ENCODE measurements around the gene ATP10A.
"Not testable (repeated sequence)": the region's sequence is repeated elsewhere in the genome, so short reads cannot be mapped to it uniquely, and the experiment has no call there.

ATP10A gene

DNA sequence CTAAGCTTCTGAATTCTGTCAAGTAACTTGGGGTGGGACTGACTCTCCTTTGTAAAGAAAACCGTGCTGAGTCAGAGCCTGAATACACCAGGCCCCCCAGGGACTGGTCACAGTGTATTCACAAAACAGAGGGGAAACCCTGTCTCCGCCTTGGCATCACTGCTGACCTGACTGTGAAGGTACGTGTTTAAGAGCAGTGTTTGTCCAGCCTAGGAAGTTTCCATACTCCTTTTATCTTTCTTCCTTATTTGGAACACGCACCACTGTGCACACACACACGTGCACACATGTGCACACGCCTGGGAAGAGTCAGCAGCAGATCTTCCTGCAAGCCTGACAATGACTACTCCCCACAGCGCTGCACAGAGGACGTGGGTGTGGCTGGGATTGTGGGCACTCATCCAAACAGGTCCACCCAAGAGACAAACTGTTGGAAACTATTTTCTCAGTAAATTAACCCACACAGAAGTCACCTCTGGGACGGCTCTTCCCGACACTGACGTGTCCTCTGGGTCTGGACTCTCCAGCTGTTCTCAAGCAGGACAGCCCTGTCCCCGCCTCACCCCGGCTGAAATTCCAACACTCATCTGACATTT, 87.7 kb downstream of the ATP10A start:
- H3K27me3 ChIP-seq (replicated peaks; ENCODE audit: control insufficient read depth, insufficient read depth, low read length): no peaks in the 10 kb centered on the region
- H3K9ac ChIP-seq (ENCODE audit: low read length): peak overlapping the region; percentile 19
- H3K9me3 ChIP-seq (ENCODE audit: control insufficient read depth, low read length): no peaks in the 10 kb centered on the region
- peak overlapping the region; percentile 46 for H3K4me3 ChIP-seq (ENCODE audit: low read length)
- H3K4me1 ChIP-seq (ENCODE audit: control insufficient read depth, insufficient read depth, low read length): peaks cover 21% of the 10 kb centered on the region
- DNase-seq (ENCODE audit: low read depth): peak; percentile 61
- H3K36me3 ChIP-seq (ENCODE audit: control insufficient read depth, insufficient read depth, low read length, severe bottlenecking): peaks cover 2% of the 10 kb centered on the region

DNA sequence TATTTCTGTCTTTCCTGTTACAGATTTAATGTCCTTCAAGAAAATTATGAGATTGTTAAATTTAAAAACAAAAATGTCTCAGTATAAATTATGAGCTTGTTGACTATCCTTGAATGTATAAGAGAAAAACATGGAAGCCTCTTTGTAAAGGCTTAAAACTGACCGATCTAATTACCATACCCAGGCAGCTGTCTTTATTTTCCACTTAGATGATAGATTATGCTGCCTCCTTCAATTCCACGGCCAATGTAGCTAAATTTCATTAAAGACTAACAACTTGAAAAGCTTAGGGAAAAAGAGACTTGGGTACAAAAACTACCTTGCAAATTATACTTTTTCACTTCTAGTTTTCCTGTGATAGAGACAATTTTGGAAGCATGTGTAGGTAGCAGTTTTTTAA, 88.3 kb downstream of the ATP10A start:
- H3K9me3 ChIP-seq (ENCODE audit: control insufficient read depth, low read length): no peaks in the 10 kb centered on the region
- DNase-seq (ENCODE audit: low read depth): no peak

DNA sequence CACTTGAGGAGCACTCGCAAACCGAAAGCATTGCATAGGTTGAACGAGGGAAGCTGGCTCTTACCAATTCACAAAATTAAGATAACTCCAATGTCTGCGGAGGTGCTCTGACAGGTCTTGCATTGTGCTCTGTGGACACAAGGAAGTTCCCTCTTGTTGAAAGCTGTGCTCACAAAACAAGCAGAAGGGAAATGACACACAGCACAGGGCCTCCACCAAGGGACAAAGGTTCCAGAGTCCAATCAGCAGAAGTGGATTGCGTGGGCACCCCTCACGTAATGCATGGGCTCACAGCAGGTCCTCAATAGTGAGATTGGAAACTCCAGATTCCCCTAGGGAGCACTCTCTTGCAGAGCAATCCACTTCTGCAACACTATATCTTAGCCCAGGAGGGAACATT, 89.9 kb downstream of the ATP10A start:
- H3K4me3 ChIP-seq (ENCODE audit: low read length): no peak overlapping the region
- no peaks in the 10 kb centered on the region for H3K27me3 ChIP-seq (replicated peaks; ENCODE audit: control insufficient read depth, insufficient read depth, low read length)
- H3K36me3 ChIP-seq (ENCODE audit: control insufficient read depth, insufficient read depth, low read length, severe bottlenecking): no peaks in the 10 kb centered on the region
- H3K9ac ChIP-seq (ENCODE audit: low read length): no peak overlapping the region
- no peak for DNase-seq (ENCODE audit: low read depth)
- H3K9me3 ChIP-seq (ENCODE audit: control insufficient read depth, low read length): no peaks in the 10 kb centered on the region
- peaks cover 21% of the 10 kb centered on the region for H3K4me1 ChIP-seq (ENCODE audit: control insufficient read depth, insufficient read depth, low read length)

More for the DNA sequence above, 88.3 kb downstream of the ATP10A start:
- Histone ChIP-seq H3K27me3 (replicated peaks; ENCODE audit: control insufficient read depth, insufficient read depth, low read length) (no peaks in the 10 kb centered on the region), H3K4me3 (ENCODE audit: low read length) (peak overlapping the region; percentile 46), H3K36me3 (ENCODE audit: control insufficient read depth, insufficient read depth, low read length, severe bottlenecking) (no peaks in the 10 kb centered on the region), H3K4me1 (ENCODE audit: control insufficient read depth, insufficient read depth, low read length) (peaks cover 21% of the 10 kb centered on the region), H3K9ac (ENCODE audit: low read length) (peak overlapping the region; percentile 19)

DNA sequence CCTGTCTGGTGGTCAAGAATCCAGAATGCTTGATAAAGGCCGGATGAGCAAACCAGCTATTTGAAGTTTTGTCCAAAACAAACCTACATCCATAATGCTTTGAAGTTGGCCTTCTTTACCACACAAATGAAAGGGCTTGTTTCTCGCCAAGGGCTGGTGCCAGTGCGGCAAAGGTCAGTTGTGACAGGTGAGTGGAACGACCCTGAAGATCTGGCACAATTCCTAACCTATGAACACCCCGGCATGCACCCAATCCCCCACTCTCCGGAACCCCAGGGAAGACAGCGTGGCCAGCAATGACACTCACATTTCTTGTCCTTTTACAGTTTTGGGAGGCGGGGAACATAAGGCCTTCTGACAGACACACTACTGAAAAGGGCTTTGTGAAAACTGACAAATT, 90.6 kb downstream of the ATP10A start:
- no peaks in the 10 kb centered on the region for H3K9me3 ChIP-seq (ENCODE audit: control insufficient read depth, low read length)
- H3K4me1 ChIP-seq (ENCODE audit: control insufficient read depth, insufficient read depth, low read length): peaks cover 21% of the 10 kb centered on the region
- H3K27me3 ChIP-seq (replicated peaks; ENCODE audit: control insufficient read depth, insufficient read depth, low read length): no peaks in the 10 kb centered on the region
- no peak for DNase-seq (ENCODE audit: low read depth)
- H3K4me3 ChIP-seq (ENCODE audit: low read length): no peak overlapping the region
- H3K9ac ChIP-seq (ENCODE audit: low read length): no peak overlapping the region
- H3K36me3 ChIP-seq (ENCODE audit: control insufficient read depth, insufficient read depth, low read length, severe bottlenecking): no peaks in the 10 kb centered on the region

DNA sequence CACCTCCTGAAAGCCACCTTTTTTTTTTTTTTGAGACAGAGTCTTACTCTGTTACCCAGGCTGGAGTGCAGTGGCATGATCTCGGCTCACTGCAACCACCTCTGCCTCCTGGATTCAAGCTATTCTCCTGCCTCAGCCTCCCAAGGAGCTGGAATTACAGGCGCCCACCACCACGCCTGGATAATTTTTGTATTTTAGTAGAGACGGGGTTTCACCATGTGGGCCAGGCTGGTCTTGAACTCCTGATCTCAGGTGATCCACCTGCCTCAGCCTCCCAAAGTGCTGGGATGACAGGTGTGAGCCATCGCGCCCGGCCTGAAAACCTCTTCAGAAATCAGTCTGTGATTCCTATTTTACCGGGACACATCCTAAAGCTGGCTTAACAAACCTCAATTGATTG, 91.4 kb downstream of the ATP10A start:
- not testable (repeated sequence) for H3K9ac ChIP-seq (ENCODE audit: low read length); H3K9me3 ChIP-seq (ENCODE audit: control insufficient read depth, low read length); DNase-seq (ENCODE audit: low read depth); H3K36me3 ChIP-seq (ENCODE audit: control insufficient read depth, insufficient read depth, low read length, severe bottlenecking); H3K4me3 ChIP-seq (ENCODE audit: low read length); H3K27me3 ChIP-seq (replicated peaks; ENCODE audit: control insufficient read depth, insufficient read depth, low read length)
- peaks cover 21% of the 10 kb centered on the region for H3K4me1 ChIP-seq (ENCODE audit: control insufficient read depth, insufficient read depth, low read length)

DNA sequence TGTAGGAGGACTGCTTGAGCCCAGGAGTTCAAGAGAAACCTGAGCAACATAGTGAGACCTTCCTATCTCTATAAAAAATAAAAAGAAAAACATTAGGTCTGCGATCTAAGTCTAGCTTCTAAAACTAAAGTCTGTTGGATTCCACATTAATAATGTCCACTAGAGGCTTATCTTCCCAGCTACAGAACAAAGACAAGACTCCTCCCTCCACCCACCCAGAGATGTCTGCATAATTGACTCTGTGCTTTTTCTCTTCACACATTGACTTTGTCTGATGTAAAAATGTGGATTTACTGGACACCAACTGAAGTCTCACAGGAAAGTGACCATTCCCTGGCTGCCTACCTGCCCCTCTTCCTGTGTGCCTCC, 91.8 kb downstream of the ATP10A start:
- peak; percentile 13 for DNase-seq (ENCODE audit: low read depth)

DNA sequence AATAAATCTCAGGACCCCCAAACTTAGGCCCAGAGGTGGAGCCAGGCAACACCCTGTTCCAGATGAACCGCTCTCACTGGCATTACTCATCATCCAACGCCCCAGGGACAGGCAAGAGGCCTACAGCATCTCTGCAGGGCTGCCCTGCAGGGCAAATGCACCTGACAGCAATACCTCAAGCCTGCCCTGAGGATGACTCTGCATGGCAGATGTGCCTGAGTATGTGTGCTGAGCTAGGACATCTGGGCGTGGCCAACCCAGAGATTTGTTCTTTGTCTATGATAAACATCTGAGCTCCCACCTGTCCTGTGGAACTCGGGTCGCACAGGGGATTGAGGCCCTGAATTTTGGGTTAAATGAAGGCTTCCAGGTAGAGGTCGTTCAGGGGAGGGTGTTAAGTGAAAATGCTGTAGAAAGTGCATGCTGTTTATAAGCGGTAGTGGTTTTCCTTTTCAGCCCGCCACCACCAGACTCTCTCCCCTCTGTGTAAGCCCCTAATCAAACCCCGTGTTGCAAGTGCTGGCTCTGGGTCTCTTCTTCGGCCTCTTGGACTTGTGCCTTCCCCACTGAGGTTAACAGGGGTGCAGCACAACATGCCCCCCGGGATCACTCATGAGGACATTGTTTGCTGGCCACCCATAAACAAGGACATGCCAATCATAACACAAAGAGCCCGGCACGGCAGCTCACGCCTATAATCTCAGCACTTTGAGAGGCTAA, 92.3 kb downstream of the ATP10A start:
- Histone ChIP-seq H3K27me3 (replicated peaks; ENCODE audit: control insufficient read depth, insufficient read depth, low read length) (no peaks in the 10 kb centered on the region), H3K4me1 (ENCODE audit: control insufficient read depth, insufficient read depth, low read length) (peaks cover 17% of the 10 kb centered on the region), H3K36me3 (ENCODE audit: control insufficient read depth, insufficient read depth, low read length, severe bottlenecking) (peaks cover under 1% of the 10 kb centered on the region), H3K9me3 (ENCODE audit: control insufficient read depth, low read length) (no peaks in the 10 kb centered on the region), H3K4me3 (ENCODE audit: low read length) (no peak overlapping the region), H3K9ac (ENCODE audit: low read length) (no peak overlapping the region)
- no peak for DNase-seq (ENCODE audit: low read depth)

More for the DNA sequence above, 91.8 kb downstream of the ATP10A start:
- no peaks in the 10 kb centered on the region for H3K36me3 ChIP-seq (ENCODE audit: control insufficient read depth, insufficient read depth, low read length, severe bottlenecking)
- no peaks in the 10 kb centered on the region for H3K9me3 ChIP-seq (ENCODE audit: control insufficient read depth, low read length)
- no peak overlapping the region for H3K9ac ChIP-seq (ENCODE audit: low read length)
- H3K4me3 ChIP-seq (ENCODE audit: low read length): no peak overlapping the region
- H3K4me1 ChIP-seq (ENCODE audit: control insufficient read depth, insufficient read depth, low read length): peaks cover 21% of the 10 kb centered on the region
- no peaks in the 10 kb centered on the region for H3K27me3 ChIP-seq (replicated peaks; ENCODE audit: control insufficient read depth, insufficient read depth, low read length)

DNA sequence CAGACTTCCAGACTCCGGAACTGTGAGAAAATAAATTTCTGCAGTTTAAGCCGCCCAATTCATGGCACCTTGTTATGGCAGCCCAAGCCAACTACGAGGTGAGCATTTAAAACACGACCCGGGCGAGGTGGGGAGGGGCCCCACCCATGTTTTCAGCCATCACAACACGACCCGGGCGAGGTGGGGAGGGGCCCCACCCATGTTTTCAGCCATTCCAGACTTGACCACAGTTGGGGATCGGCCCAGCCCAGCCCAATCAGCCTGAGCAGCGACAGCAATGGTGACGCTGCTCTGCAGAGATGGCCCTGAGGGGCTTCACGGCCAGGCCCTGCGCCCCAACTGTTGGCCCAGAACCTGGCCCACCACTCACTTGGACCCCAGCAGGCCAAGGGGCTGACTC, 93.1 kb downstream of the ATP10A start:
- peaks cover 7% of the 10 kb centered on the region for H3K36me3 ChIP-seq (ENCODE audit: control insufficient read depth, insufficient read depth, low read length, severe bottlenecking)
- peaks cover 10% of the 10 kb centered on the region for H3K4me1 ChIP-seq (ENCODE audit: control insufficient read depth, insufficient read depth, low read length)
- no peak overlapping the region for H3K9ac ChIP-seq (ENCODE audit: low read length)
- no peak for DNase-seq (ENCODE audit: low read depth)
- H3K27me3 ChIP-seq (replicated peaks; ENCODE audit: control insufficient read depth, insufficient read depth, low read length): no peaks in the 10 kb centered on the region
- no peaks in the 10 kb centered on the region for H3K9me3 ChIP-seq (ENCODE audit: control insufficient read depth, low read length)
- no peak overlapping the region for H3K4me3 ChIP-seq (ENCODE audit: low read length)

DNA sequence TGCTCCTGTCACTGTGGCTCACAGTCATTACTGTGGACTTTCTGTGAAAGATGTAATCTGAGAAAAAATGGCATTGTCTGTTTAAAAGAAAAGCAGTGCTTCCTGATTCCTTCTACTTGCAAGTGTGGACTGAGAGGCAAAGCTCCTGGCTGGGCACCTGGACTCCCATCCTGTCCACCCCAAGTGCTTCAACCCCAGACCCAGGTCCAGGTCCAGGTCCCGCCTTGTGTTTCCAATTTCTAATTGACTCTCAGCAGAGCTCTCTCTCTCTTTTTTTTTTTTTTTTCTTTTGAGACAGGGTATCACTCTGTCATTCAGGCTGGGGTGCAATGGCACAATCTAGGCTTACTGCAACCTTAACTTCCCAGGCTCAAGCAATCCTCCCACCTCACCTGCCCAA, 94.9 kb downstream of the ATP10A start:
- Histone ChIP-seq H3K4me1 (ENCODE audit: control insufficient read depth, insufficient read depth, low read length) (peaks cover 4% of the 10 kb centered on the region), H3K27me3 (replicated peaks; ENCODE audit: control insufficient read depth, insufficient read depth, low read length) (no peaks in the 10 kb centered on the region), H3K9ac (ENCODE audit: low read length) (no peak overlapping the region), H3K9me3 (ENCODE audit: control insufficient read depth, low read length) (no peaks in the 10 kb centered on the region), H3K36me3 (ENCODE audit: control insufficient read depth, insufficient read depth, low read length, severe bottlenecking) (peaks cover 11% of the 10 kb centered on the region), H3K4me3 (ENCODE audit: low read length) (no peak overlapping the region)
- DNase-seq (ENCODE audit: low read depth): no peak

DNA sequence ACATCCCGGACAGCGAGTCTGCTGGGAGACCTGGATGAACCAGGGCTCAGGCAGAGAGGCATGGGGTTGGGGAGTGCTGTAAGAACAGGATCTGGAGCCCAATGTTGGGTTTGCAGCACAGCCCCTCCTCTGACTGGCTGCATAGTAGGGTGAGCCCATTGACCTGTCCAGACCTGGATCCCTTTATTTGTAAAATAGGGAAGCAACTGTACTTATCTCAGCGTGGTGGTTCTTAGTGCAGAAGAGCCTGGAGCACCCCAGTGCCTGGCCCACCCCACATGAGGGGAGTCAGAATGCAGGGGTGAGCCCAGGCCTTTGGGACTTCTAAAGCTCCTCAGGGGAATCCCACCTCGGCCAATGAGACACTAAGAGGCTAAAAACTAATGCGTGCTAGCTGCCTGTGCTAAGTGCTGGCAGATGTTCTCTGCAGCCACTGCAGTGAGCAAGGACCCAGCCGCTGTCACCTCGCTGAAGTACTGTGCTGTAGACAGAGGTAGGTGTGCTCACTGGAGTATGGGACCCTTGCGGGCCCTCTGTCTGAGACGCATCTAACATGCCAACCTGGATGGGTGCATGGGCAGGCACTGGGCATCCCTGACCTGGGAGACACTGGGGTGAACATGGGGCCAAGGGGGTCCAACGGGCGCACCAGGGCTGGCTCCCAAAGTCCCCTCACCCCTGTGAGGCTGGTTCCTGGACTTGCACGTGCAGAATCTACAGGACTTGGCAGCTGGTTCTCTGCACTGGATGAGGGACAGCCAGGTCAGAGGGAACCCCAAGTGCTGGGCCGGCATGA, 95.6 kb downstream of the ATP10A start:
- DNase-seq (ENCODE audit: low read depth): no peak
- no peaks in the 10 kb centered on the region for H3K4me1 ChIP-seq (ENCODE audit: control insufficient read depth, insufficient read depth, low read length)
- H3K36me3 ChIP-seq (ENCODE audit: control insufficient read depth, insufficient read depth, low read length, severe bottlenecking): peaks cover 11% of the 10 kb centered on the region

DNA sequence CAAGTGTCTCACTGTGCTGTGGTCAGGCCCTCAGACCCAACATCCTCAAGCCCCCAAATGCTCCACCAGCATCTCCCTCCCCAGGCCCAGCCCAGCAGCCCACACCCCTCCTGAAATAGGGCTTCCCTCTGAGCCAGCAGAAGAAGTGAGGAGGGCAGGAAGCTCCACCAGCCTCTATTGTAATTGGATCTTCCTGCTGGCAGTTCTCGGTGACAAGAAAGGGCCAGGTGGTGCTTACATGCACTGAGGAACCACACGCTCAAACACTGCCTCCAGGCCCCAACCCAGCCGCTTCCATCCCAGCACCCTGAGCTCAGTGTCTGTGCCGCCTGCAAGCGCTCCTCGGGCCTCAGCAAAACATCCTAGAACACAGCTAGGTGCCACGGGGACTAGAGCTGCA, 96.7 kb downstream of the ATP10A start:
- H3K4me3 ChIP-seq (ENCODE audit: low read length): no peak overlapping the region
- no peak for DNase-seq (ENCODE audit: low read depth)
- H3K9me3 ChIP-seq (ENCODE audit: control insufficient read depth, low read length): no peaks in the 10 kb centered on the region
- peaks cover 11% of the 10 kb centered on the region for H3K36me3 ChIP-seq (ENCODE audit: control insufficient read depth, insufficient read depth, low read length, severe bottlenecking)
- no peaks in the 10 kb centered on the region for H3K27me3 ChIP-seq (replicated peaks; ENCODE audit: control insufficient read depth, insufficient read depth, low read length)
- no peak overlapping the region for H3K9ac ChIP-seq (ENCODE audit: low read length)
- H3K4me1 ChIP-seq (ENCODE audit: control insufficient read depth, insufficient read depth, low read length): no peaks in the 10 kb centered on the region

More for the DNA sequence above, 95.6 kb downstream of the ATP10A start:
- no peaks in the 10 kb centered on the region for H3K27me3 ChIP-seq (replicated peaks; ENCODE audit: control insufficient read depth, insufficient read depth, low read length)
- no peaks in the 10 kb centered on the region for H3K9me3 ChIP-seq (ENCODE audit: control insufficient read depth, low read length)
- no peak overlapping the region for H3K9ac ChIP-seq (ENCODE audit: low read length)
- no peak overlapping the region for H3K4me3 ChIP-seq (ENCODE audit: low read length)

Measured in adipocyte (in vitro differentiated cells).